HG03432 (cell line): ENCODE results near the gene UGT1A5.

Experiments
- ATAC-seq: cut with Tn5 transposase; IDR thresholded peaks from one replicate; pipeline ENCODE4 v1.9.1; 2021; ENCODE audit warnings: mild to moderate bottlenecking, moderate library complexity; ENCODE audit not compliant: unreplicated experiment

Gene UGT1A5

GRCh38 chr2:233775414-233775813, 62.7 kb downstream of the UGT1A5 start:
- ATAC-seq: no peak

GRCh38 chr2:233778030-233778429, 65.3 kb downstream of the UGT1A5 start, which contains the start of gene MROH2A:
TSS of gene MROH2A (plus strand) at chr2:233778330. CDS start at chr2:233779359, 1,029 bp downstream.
- ATAC-seq: no peak

GRCh38 chr2:233779722-233780121, 67.0 kb downstream of the UGT1A5 start:
- ATAC-seq: no peak

GRCh38 chr2:233780771-233781170, 68.1 kb downstream of the UGT1A5 start:
- no peak for ATAC-seq

GRCh38 chr2:233789554-233789953, 76.8 kb downstream of the UGT1A5 start:
- ATAC-seq: no peak

GRCh38 chr2:233791151-233791882, 78.6 kb downstream of the UGT1A5 start:
- ATAC-seq: no peak

GRCh38 chr2:233791883-233792329, 79.2 kb downstream of the UGT1A5 start:
- ATAC-seq: no peak

GRCh38 chr2:233792720-233793119, 80.0 kb downstream of the UGT1A5 start:
- ATAC-seq: no peak

GRCh38 chr2:233793465-233794127, 80.9 kb downstream of the UGT1A5 start:
- ATAC-seq: no peak

GRCh38 chr2:233794128-233794658, 81.5 kb downstream of the UGT1A5 start:
- no peak for ATAC-seq

GRCh38 chr2:233795735-233796171, 83.0 kb downstream of the UGT1A5 start:
- no peak for ATAC-seq

GRCh38 chr2:233796254-233796653, 83.5 kb downstream of the UGT1A5 start:
- ATAC-seq: no peak

GRCh38 chr2:233798335-233799086, 85.8 kb downstream of the UGT1A5 start:
- ATAC-seq: no peak

- ATAC-seq: no peak
These were observed 86.5 kb downstream of the UGT1A5 start for GRCh38 chr2:233799087-233799665.

GRCh38 chr2:233799716-233800115, 87.0 kb downstream of the UGT1A5 start:
- ATAC-seq: no peak

GRCh38 chr2:233800208-233800607, 87.5 kb downstream of the UGT1A5 start:
- no peak for ATAC-seq

- no peak for ATAC-seq
These were observed 88.8 kb downstream of the UGT1A5 start for GRCh38 chr2:233801357-233802131.

GRCh38 chr2:233802132-233802815, 89.6 kb downstream of the UGT1A5 start:
- no peak for ATAC-seq

- no peak for ATAC-seq
These were observed 90.7 kb downstream of the UGT1A5 start for GRCh38 chr2:233803292-233803911.
